A673 (cell line): ENCODE measurements around the gene TUBB3.

Experiments
- EZH2 ChIP-seq: fragments of 200-600 bp; sonication (generic); IDR thresholded peaks from 2 replicates; pipeline ENCODE4 v1.6.1; 2017; ENCODE audit warnings: borderline replicate concordance, low read depth, mild to moderate bottlenecking, mixed read lengths, antibody characterized with exemption, low read length; ENCODE audit not compliant: poor library complexity, severe bottlenecking
- TF ChIP-seq, protein P1 (sequence below): fragments of 300-800, 200-600 bp; sonication (generic); conservative IDR thresholded peaks from 2 replicates; pipeline ENCODE4 v1.5.1; 2017; ENCODE audit warnings: low read depth, mild to moderate bottlenecking, antibody characterized with exemption, low read length, moderate library complexity, mixed read lengths

DNA sequence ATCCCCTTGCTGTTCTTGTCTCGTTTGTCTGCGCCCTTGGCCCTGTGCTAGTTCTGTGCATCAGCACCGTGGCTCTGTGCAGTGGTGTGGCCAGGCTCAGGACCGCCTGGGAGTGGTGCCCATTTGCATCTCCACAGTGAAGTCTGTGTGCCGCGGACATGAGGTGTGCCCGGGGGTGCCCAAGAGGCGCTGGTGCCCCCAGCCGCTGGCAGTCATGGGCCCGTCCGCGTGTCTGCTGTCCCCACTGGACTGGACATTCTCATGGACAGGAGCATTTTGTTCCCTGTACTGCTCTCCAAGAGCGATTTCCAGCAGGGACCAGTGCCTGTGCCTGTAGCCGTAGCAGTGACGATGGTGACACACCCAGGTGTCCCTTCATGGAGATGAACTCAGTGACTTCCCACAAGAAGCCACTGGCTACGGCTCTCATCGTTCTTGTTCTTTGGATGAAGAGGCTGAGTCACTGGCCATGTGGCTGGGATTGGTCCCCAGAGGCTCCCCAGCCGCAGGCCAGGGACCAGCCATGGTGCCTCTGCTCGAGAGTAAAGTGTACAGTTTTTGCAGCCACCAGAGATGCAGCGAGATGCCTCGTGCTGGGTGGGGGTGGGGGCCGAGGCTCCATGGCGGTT lies 17.5 kb upstream of the TUBB3 start:
- TF ChIP-seq EZH2 = no peak
- TF ChIP-seq, protein P1, sequence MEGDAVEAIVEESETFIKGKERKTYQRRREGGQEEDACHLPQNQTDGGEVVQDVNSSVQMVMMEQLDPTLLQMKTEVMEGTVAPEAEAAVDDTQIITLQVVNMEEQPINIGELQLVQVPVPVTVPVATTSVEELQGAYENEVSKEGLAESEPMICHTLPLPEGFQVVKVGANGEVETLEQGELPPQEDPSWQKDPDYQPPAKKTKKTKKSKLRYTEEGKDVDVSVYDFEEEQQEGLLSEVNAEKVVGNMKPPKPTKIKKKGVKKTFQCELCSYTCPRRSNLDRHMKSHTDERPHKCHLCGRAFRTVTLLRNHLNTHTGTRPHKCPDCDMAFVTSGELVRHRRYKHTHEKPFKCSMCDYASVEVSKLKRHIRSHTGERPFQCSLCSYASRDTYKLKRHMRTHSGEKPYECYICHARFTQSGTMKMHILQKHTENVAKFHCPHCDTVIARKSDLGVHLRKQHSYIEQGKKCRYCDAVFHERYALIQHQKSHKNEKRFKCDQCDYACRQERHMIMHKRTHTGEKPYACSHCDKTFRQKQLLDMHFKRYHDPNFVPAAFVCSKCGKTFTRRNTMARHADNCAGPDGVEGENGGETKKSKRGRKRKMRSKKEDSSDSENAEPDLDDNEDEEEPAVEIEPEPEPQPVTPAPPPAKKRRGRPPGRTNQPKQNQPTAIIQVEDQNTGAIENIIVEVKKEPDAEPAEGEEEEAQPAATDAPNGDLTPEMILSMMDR = no peak
